Heart left ventricle (tissue), 13 donors: Measurements from ENCODE around the gene LEFTY2.

Experiments used
- POLR2A ChIP-seq, 2 donors: fragments of 450-650 bp; IDR thresholded peaks; one replicate each; pipeline ENCODE4 v1.6.1; 2017; ENCODE audit warnings: antibody characterized with exemption in 2 of 2, mild to moderate bottlenecking in 2 of 2, moderate library complexity in 2 of 2
- TF ChIP-seq, protein P1 (sequence below), 12 donors: fragments of 200-600 bp; sonication (generic) in 4 of 12; IDR thresholded peaks; one replicate each; pipeline versions ENCODE4 v1.5.0 to v1.8.0; 2018 to 2022; ENCODE audit warnings: antibody characterized with exemption in 12 of 12, mild to moderate bottlenecking in 5 of 12
- donor health status: ischemic (EF 13 %, LVEDD 7.1; RV severe dilation, severe dysfunction).
- donor health status: DM: no; HTN: yes; CAD: no.
- donor health status: DM: no; HTN: no; CAD: no.
- donor health status: ischemic (EF 25% LVEDD 6.9; RV normal size, moderate dysfunction).
- donor health status: ischemic (EF 25% LVEDD 5.7; RV mildly dilated, moderate dysfunction).
- donor health status: ischemic (EF 35%, LVEDD 5.7; RV mildly dilated, moderate dysfunction).
- donor health status: nonischemic (EF 11% LVEDD 7.7; RV severe dilation, severe dysfunction).
- donor health status: DM: yes; HTN: yes; CAD: no.
- donor health status: PGD.
- donor health status: ischemic (EF 29% LVEDD 5.4; RV normal size, mild dysfunction).
- donor health status: nonischemic (EF 23%, LVEDD 6.1; RV moderate dilation, normal function).

DNA sequence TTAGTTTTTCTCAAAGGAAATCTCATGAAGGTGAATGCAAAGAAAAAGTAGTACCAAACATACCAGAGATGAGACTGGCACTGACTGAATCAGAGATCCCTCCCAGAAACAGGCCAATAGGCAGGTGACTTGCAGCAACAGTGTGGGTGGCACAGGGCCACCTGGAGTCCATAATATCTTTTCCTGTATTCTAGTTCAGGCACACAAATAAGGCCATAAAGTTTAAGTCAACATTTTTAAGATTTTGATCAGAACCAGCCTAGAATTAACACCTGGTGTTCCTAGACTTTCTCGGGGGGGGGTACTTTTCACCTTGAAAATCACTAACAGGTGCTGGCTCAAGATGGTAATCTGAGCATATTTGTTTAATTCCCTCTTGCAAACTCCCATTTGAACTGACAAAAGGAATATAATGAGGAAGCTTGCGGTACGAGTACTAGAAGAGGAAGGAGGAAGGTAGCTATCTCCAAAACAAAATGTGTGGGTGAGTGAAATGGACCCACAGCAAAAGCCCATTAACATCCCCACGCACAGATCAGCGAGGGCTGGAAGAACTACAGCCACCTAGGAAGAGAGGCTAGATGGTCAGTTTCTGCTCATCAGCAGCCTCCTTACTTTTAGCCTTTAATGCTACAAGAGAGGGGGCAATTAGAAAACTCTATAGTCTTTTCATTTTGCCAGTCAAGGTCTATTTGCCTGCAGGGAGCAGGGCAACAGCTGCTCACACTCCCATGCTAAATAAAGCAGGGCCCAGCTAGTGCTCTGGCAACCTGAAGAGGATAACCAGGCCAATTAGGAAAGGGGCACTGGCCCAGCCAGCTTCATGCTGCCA is 39.2 kb upstream of the LEFTY2 start:
- no peak for TF ChIP-seq POLR2A (IDR thresholded peaks at IDR 0.05)
- TF ChIP-seq, protein P1, sequence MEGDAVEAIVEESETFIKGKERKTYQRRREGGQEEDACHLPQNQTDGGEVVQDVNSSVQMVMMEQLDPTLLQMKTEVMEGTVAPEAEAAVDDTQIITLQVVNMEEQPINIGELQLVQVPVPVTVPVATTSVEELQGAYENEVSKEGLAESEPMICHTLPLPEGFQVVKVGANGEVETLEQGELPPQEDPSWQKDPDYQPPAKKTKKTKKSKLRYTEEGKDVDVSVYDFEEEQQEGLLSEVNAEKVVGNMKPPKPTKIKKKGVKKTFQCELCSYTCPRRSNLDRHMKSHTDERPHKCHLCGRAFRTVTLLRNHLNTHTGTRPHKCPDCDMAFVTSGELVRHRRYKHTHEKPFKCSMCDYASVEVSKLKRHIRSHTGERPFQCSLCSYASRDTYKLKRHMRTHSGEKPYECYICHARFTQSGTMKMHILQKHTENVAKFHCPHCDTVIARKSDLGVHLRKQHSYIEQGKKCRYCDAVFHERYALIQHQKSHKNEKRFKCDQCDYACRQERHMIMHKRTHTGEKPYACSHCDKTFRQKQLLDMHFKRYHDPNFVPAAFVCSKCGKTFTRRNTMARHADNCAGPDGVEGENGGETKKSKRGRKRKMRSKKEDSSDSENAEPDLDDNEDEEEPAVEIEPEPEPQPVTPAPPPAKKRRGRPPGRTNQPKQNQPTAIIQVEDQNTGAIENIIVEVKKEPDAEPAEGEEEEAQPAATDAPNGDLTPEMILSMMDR (IDR thresholded peaks at IDR 0.05): no peak
